HCT116 (cell line): Measurements from ENCODE around the gene PRKCA. TPM values are rescaled to one million over a fixed set of nuclear protein-coding genes. Genes with fewer than 3 reads are reported as not detected.

Experiments
- ATAC-seq: fragments of 200-7000 bp; cut with Tn5 transposase; 2 replicates; pipeline ENCODE4 v1.9.1; 2020; ENCODE audit warnings: mild to moderate bottlenecking, moderate library complexity
- BruUV-seq: library from RNA; stranded (reverse); fragments of 400-500 nt; replicated peaks from 2 replicates; lab custom pipeline; 2021; lab: Mats Ljungman, UMichigan
- CTCF ChIA-PET: fragments of 300-600 bp; sonication (Branson Sonifier 250); formaldehyde crosslinking; loops from one replicate; lab custom pipeline; 2021; ENCODE audit warnings: antibody characterized with exemption; lab: Charles Lee
- POLR2A ChIA-PET: fragments of 300-600, 350-600 bp; sonication (Branson Sonifier 250); formaldehyde crosslinking; loops from one replicate; lab custom pipeline; 2021; ENCODE audit warnings: antibody characterized with exemption; lab: Charles Lee
- RAD21 ChIA-PET, 2 experiments: fragments of 300-600 bp; sonication (Branson Sonifier 250); formaldehyde crosslinking; loops; one replicate each; lab custom pipeline; 2023; ENCODE audit warnings: low total read pairs in 2 of 2; ENCODE audit not compliant: uncharacterized antibody in 2 of 2, unreplicated experiment in 2 of 2, low non-redundant PET in 1 of 2; lab: Charles Lee
- DNase-seq: peaks from one replicate; pipeline ENCODE4 v3.0.0-alpha.2; 2010; ENCODE audit warnings: low read depth, low spot score
- H2AFZ ChIP-seq: fragments of 200-600 bp; shearing (Covaris generic), sonication (generic); 2 replicates; pipeline ENCODE4 v1.6.1; 2017; ENCODE audit warnings: low read depth, mixed run types, mixed read lengths, antibody characterized with exemption, low read length; ENCODE audit not compliant: poor library complexity, severe bottlenecking
- H3K27ac ChIP-seq: 2 replicates; pipeline ENCODE4 v1.5.1; 2012; ENCODE audit warnings: low read depth, low read length
- H3K27me3 ChIP-seq: fragments of 200-600 bp; sonication (generic); 2 replicates; pipeline ENCODE4 v1.6.1; 2016; ENCODE audit warnings: mixed run types, low read length, mixed read lengths; ENCODE audit not compliant: insufficient read depth
- H3K36me3 ChIP-seq, 2 experiments: fragments of 200-500 bp in 1 of 2; fragments of 200-600 bp in 1 of 2; sonication (Bioruptor generic) in 1 of 2; sonication (generic) in 1 of 2; 2 replicates each; pipeline versions ENCODE4 v1.5.1 to v1.6.1; 2014 to 2016; ENCODE audit warnings: low read length in 2 of 2, inconsistent platforms in 1 of 2, mixed read lengths in 1 of 2, mixed run types in 1 of 2; ENCODE audit not compliant: insufficient read depth in 2 of 2, control insufficient read depth in 1 of 2
- H3K4me1 ChIP-seq, 2 experiments: fragments of 200-600 bp in 1 of 2; sonication (generic) in 1 of 2; 2 replicates each; pipeline versions ENCODE4 v1.5.1 to v1.6.1; 2012 to 2017; ENCODE audit warnings: low read length in 2 of 2, inconsistent platforms in 1 of 2, mild to moderate bottlenecking in 1 of 2, mixed read lengths in 1 of 2, mixed run types in 1 of 2, moderate library complexity in 1 of 2; ENCODE audit not compliant: insufficient read depth in 2 of 2, control insufficient read depth in 1 of 2
- H3K4me2 ChIP-seq: fragments of 200-600 bp; sonication (generic); 2 replicates; pipeline ENCODE4 v1.6.1; 2017; ENCODE audit warnings: mixed run types, low read length, mixed read lengths
- H3K4me3 ChIP-seq, 2 experiments: fragments of 200-600 bp in 1 of 2; sonication (generic) in 1 of 2; replicated peaks in 1 of 2; 2 replicates each; pipeline ENCODE4 v1.5.1; 2011 to 2016; ENCODE audit warnings: low read length in 2 of 2, control low read depth in 1 of 2, low read depth in 1 of 2, mild to moderate bottlenecking in 1 of 2, mixed read lengths in 1 of 2, mixed run types in 1 of 2
- H3K79me2 ChIP-seq: fragments of 200-600 bp; sonication (generic); 2 replicates; pipeline ENCODE4 v1.6.1; 2017; ENCODE audit warnings: mild to moderate bottlenecking, mixed run types, low read length, moderate library complexity, mixed read lengths; ENCODE audit not compliant: insufficient read depth
- H3K9ac ChIP-seq: fragments of 200-600 bp; sonication (generic); 2 replicates; pipeline ENCODE4 v1.6.1; 2016; ENCODE audit warnings: low read length, mixed read lengths
- H3K9me2 ChIP-seq: fragments of 200-600 bp; sonication (generic), shearing (Covaris generic); 2 replicates; pipeline ENCODE4 v1.6.1; 2017; ENCODE audit warnings: mixed run types, mild to moderate bottlenecking, moderate library complexity; ENCODE audit not compliant: insufficient read depth
- H3K9me3 ChIP-seq, 2 experiments: fragments of 200-500 bp in 1 of 2; fragments of 200-600 bp in 1 of 2; sonication (Bioruptor generic) in 1 of 2; sonication (generic) in 1 of 2; 2 replicates each; pipeline ENCODE4 v1.6.1; 2014 to 2017; ENCODE audit warnings: low read length in 2 of 2, mixed read lengths in 2 of 2, inconsistent platforms in 1 of 2, low read depth in 1 of 2, mild to moderate bottlenecking in 1 of 2, mixed run types in 1 of 2, moderate library complexity in 1 of 2; ENCODE audit not compliant: control insufficient read depth in 1 of 2, insufficient read depth in 1 of 2
- H4K20me1 ChIP-seq: fragments of 200-600 bp; sonication (generic), shearing (Covaris generic); 2 replicates; pipeline ENCODE4 v1.6.1; 2017; ENCODE audit warnings: mixed run types, mild to moderate bottlenecking, moderate library complexity; ENCODE audit not compliant: insufficient read depth
- CBX3 ChIP-seq: IDR thresholded peaks from 2 replicates; pipeline ENCODE4 v1.6.1; 2012; ENCODE audit warnings: low read depth
- SRF ChIP-seq: IDR thresholded peaks from 2 replicates; pipeline ENCODE4 v1.6.1; 2012; ENCODE audit warnings: low read depth
- intact Hi-C: fragments of 100-400 bp; cut with micrococcal nuclease; formaldehyde crosslinking; loops from 2 replicates; pipeline ENCODE4 v1.10.0; 2022
- total RNA-seq: library from RNA; stranded (reverse); gene quantifications from one replicate; pipeline ENCODE4 v1.2.1, GENCODE V29; 2021; ENCODE audit not compliant: unreplicated experiment
- TF ChIP-seq, protein P1 (sequence below): IDR thresholded peaks from 2 replicates; pipeline ENCODE4 v1.6.1; 2011; ENCODE audit warnings: mild to moderate bottlenecking, low read length, moderate library complexity; ENCODE audit not compliant: insufficient replicate concordance; ENCODE audit errors: extremely low read depth
- TF ChIP-seq, protein P2 (sequence below): IDR thresholded peaks from 2 replicates; pipeline ENCODE4 v1.6.1; 2012

PRKCA gene
- total RNA-seq, 1 experiment from 2014 or later, result 18.8 TPM

GRCh38 chr17:66255112-66255511 lies 47.3 kb upstream of the PRKCA start (continued):
- TF ChIP-seq, protein P1, sequence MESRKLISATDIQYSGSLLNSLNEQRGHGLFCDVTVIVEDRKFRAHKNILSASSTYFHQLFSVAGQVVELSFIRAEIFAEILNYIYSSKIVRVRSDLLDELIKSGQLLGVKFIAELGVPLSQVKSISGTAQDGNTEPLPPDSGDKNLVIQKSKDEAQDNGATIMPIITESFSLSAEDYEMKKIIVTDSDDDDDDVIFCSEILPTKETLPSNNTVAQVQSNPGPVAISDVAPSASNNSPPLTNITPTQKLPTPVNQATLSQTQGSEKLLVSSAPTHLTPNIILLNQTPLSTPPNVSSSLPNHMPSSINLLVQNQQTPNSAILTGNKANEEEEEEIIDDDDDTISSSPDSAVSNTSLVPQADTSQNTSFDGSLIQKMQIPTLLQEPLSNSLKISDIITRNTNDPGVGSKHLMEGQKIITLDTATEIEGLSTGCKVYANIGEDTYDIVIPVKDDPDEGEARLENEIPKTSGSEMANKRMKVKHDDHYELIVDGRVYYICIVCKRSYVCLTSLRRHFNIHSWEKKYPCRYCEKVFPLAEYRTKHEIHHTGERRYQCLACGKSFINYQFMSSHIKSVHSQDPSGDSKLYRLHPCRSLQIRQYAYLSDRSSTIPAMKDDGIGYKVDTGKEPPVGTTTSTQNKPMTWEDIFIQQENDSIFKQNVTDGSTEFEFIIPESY, result no peak

DNA sequence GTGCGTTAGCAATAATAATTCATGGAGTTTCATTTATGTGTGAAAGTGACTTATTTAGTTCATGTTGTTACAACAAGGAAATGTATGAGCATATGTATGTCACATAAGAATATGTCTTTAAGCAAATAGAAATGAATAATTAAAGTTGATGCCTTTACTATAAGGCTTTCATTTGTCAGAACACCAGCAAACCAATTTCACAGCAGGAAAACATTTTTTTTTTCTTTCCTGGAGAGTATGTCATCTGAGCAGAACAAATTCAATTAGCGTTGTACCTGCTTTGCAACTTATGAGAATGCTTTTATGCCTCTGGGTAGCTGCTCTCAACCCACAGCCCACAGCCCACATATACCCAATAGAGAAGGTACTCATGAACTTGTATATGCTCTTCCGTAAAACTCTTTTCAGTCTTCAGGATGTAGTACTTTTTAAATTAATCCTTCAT lies 46.9 kb upstream of the PRKCA start:
- Histone ChIP-seq H4K20me1 (no peaks in the 10 kb centered on the region), H3K4me3 (no peak overlapping the region), H3K9ac (no peak overlapping the region), H3K9me3 (no peaks in the 10 kb centered on the region), H3K79me2 (no peaks in the 10 kb centered on the region), H3K4me2 (peak overlapping the region; percentile 22; the same call in 1 of the 2 replicates), H3K9me2 (no peaks in the 10 kb centered on the region), H3K27ac (no peak overlapping the region), H2AFZ (peak overlapping the region; percentile 91), H3K36me3 (no peaks in the 10 kb centered on the region), H3K4me1 (peaks cover 0 to 4% of the 10 kb centered on the region in 2 experiments; a peak in 1 of 4 replicates), H3K27me3 (no peaks in the 10 kb centered on the region; the same call in 1 of the 2 replicates)
- ChIA-PET CTCF (interaction anchor here (0.7 to 2.6 kb wide), 11 partner anchors 21 to 619 kb away, joined by 3 to 17 read pairs (median 5); no protein-coding TSS in a partner anchor), RAD21 (interaction anchor here (0.8 to 2.3 kb wide), 4 partner anchors 311 to 418 kb away, joined by 6 to 8 read pairs (median 6); no protein-coding TSS in a partner anchor), POLR2A (interaction anchor here (0.6 to 0.8 kb wide), 2 partner anchors 108 to 418 kb away, joined by 3 read pairs; no protein-coding TSS in a partner anchor)
- TF ChIP-seq, protein P2, sequence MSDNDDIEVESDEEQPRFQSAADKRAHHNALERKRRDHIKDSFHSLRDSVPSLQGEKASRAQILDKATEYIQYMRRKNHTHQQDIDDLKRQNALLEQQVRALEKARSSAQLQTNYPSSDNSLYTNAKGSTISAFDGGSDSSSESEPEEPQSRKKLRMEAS, result 0 out of 2 replicates have a peak, but pooled peaks have one; percentile 9
- TF ChIP-seq SRF (0 out of 2 replicates have a peak, but pooled peaks have one; percentile 14), CBX3 (no peak)
- intact Hi-C loops, result loop anchor here (1.0 kb wide), 4 partner anchors 171 to 418 kb away; no protein-coding TSS in a partner anchor
- no TSS peak for BruUV-seq
- no peak for DNase-seq
- no peak for ATAC-seq
